SK-N-SH treated with all-trans-retinoic acid at 6 μM for 48 hours (cell line): Measurements from ENCODE around the gene RSPRY1.

ENCODE experiments used
- ARNTL ChIP-seq: fragments of 450-650 bp; formaldehyde crosslinking; IDR thresholded peaks from 2 replicates; pipeline ENCODE4 v1.5.0; 2020; ENCODE audit warnings: low read depth, mild to moderate bottlenecking, moderate library complexity, borderline replicate concordance
- CSDC2 ChIP-seq: fragments of 250-450 bp; sonication (Bioruptor Pico); IDR thresholded peaks from 2 replicates; pipeline ENCODE4 v1.5.0; 2020; ENCODE audit warnings: mild to moderate bottlenecking, moderate library complexity
- RARB ChIP-seq: fragments of 250-450 bp; sonication (Bioruptor Pico); IDR thresholded peaks from 2 replicates; pipeline ENCODE4 v1.8.0; 2021; ENCODE audit warnings: mild to moderate bottlenecking, moderate library complexity
- ZFP3 ChIP-seq: fragments of 250-450 bp; sonication (Bioruptor Pico); IDR thresholded peaks from 2 replicates; pipeline ENCODE4 v1.5.0; 2020; ENCODE audit warnings: mild to moderate bottlenecking, moderate library complexity
- TF ChIP-seq, protein P1 (sequence below): fragments of 250-450 bp; sonication (Bioruptor Pico); IDR thresholded peaks from 2 replicates; pipeline ENCODE4 v1.8.0; 2020; ENCODE audit warnings: mild to moderate bottlenecking, moderate library complexity, borderline replicate concordance

GRCh38 chr16:57273359-57273758 lies 87.2 kb downstream of the RSPRY1 start:
- TF ChIP-seq RARB (no peak), ARNTL (no peak), ZFP3 (no peak), CSDC2 (no peak)
- TF ChIP-seq, protein P1, sequence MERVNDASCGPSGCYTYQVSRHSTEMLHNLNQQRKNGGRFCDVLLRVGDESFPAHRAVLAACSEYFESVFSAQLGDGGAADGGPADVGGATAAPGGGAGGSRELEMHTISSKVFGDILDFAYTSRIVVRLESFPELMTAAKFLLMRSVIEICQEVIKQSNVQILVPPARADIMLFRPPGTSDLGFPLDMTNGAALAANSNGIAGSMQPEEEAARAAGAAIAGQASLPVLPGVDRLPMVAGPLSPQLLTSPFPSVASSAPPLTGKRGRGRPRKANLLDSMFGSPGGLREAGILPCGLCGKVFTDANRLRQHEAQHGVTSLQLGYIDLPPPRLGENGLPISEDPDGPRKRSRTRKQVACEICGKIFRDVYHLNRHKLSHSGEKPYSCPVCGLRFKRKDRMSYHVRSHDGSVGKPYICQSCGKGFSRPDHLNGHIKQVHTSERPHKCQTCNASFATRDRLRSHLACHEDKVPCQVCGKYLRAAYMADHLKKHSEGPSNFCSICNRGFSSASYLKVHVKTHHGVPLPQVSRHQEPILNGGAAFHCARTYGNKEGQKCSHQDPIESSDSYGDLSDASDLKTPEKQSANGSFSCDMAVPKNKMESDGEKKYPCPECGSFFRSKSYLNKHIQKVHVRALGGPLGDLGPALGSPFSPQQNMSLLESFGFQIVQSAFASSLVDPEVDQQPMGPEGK (CRISPR knock-in tag): no peak
